HepG2 (cell line): ENCODE measurements around the gene ABCB9. TPM values are rescaled to one million over a fixed set of nuclear protein-coding genes. Genes with fewer than 3 reads are reported as not detected.

Experiments
- ATAC-seq: fragments of 200-7000 bp; cut with Tn5 transposase; 3 replicates; pipeline ENCODE4 v1.9.1; 2020; ENCODE audit warnings: mild to moderate bottlenecking, moderate library complexity
- BruUV-seq: library from RNA; stranded (reverse); fragments of 400-500 nt; replicated peaks from 2 replicates; lab custom pipeline; 2021; lab: Mats Ljungman, UMichigan
- CTCF ChIA-PET: fragments of 300-600 bp; formaldehyde crosslinking; extraction: SDS; loops from one replicate; lab custom pipeline; 2021; ENCODE audit warnings: low total read pairs, inconsistent platforms, low intra/inter-chr PET ratio; lab: Yijun Ruan, JAX
- POLR2A ChIA-PET: fragments of 350-600 bp; sonication (Branson Sonifier 250); formaldehyde crosslinking; loops from one replicate; lab custom pipeline; 2020; ENCODE audit warnings: antibody characterized with exemption, inconsistent platforms; lab: Yijun Ruan, JAX
- DNase-seq: peaks from one replicate; pipeline ENCODE4 v3.0.0-alpha.2; 2015; ENCODE audit warnings: low spot score
- FAIRE-seq: peaks from 3 replicates; lab custom pipeline; 2011; peaks lifted over from hg19 to GRCh38; lab: Jason Lieb, UNC
- H2AFZ ChIP-seq: one replicate; pipeline ENCODE4 v1.6.1; 2011; ENCODE audit warnings: low read length, inconsistent platforms
- H3K27ac ChIP-seq: fragments of 300-600 bp; 3 replicates; pipeline ENCODE4 v1.8.0; 2011; ENCODE audit warnings: mixed run types, mild to moderate bottlenecking, mixed read lengths, low read length, inconsistent platforms; ENCODE audit not compliant: insufficient read depth; ENCODE audit errors: extremely low read length
- H3K27me3 ChIP-seq, 2 experiments: fragments of 200-600 bp in 1 of 2; 2 replicates in 1 of 2; 3 replicates in 1 of 2; pipeline versions ENCODE4 v1.6.0 to v1.8.0; 2011; ENCODE audit warnings: low read length in 2 of 2, mild to moderate bottlenecking in 2 of 2, moderate library complexity in 2 of 2, inconsistent platforms in 1 of 2; ENCODE audit not compliant: insufficient read depth in 2 of 2, control insufficient read depth in 1 of 2
- H3K36me3 ChIP-seq, 2 experiments: fragments of 200-600 bp in 1 of 2; replicated peaks in 1 of 2; 2 replicates in 1 of 2; 3 replicates in 1 of 2; pipeline versions ENCODE4 v1.5.1 to v1.8.0; 2011; ENCODE audit warnings: low read length in 2 of 2, inconsistent platforms in 1 of 2; ENCODE audit not compliant: insufficient read depth in 2 of 2, control insufficient read depth in 1 of 2
- H3K4me1 ChIP-seq: 2 replicates; pipeline ENCODE4 v1.5.1; 2012; ENCODE audit warnings: low read length, inconsistent platforms; ENCODE audit not compliant: insufficient read depth
- H3K4me2 ChIP-seq: 2 replicates; pipeline ENCODE4 v1.6.0; 2011; ENCODE audit warnings: low read depth, low read length, inconsistent platforms
- H3K4me3 ChIP-seq, 3 experiments: fragments of 200-600 bp in 1 of 3; sonication (generic), shearing (Covaris generic) in 1 of 3; replicated peaks in 1 of 3; 2 replicates each; pipeline ENCODE4 v1.5.1; 2011 to 2016; ENCODE audit warnings: low read length in 3 of 3, inconsistent platforms in 2 of 3, low read depth in 2 of 3, mild to moderate bottlenecking in 2 of 3, control low read depth in 1 of 3, mixed read lengths in 1 of 3; ENCODE audit not compliant: insufficient read depth in 1 of 3
- H3K79me2 ChIP-seq: one replicate; pipeline ENCODE4 v1.6.1; 2011; ENCODE audit warnings: low read length, inconsistent platforms; ENCODE audit not compliant: insufficient read depth
- H3K9ac ChIP-seq: 2 replicates; pipeline ENCODE4 v1.6.0; 2011; ENCODE audit warnings: mild to moderate bottlenecking, low read depth, low read length, inconsistent platforms; ENCODE audit not compliant: insufficient read depth
- H3K9me3 ChIP-seq: 2 replicates; pipeline ENCODE4 v1.5.1; 2012; ENCODE audit warnings: mild to moderate bottlenecking, low read length
- H4K20me1 ChIP-seq: 2 replicates; pipeline ENCODE4 v1.6.0; 2011; ENCODE audit warnings: inconsistent platforms, mild to moderate bottlenecking, low read length, moderate library complexity; ENCODE audit not compliant: insufficient read depth
- CC2D1A ChIP-seq: sonication (generic); formaldehyde crosslinking; IDR thresholded peaks from 2 replicates; pipeline ENCODE4 v1.8.1; 2023; ENCODE audit warnings: mild to moderate bottlenecking, missing genetic modification reagents
- CENPX ChIP-seq: sonication (generic); formaldehyde crosslinking; IDR thresholded peaks from 2 replicates; pipeline ENCODE4 v1.9.0; 2021; ENCODE audit warnings: mild to moderate bottlenecking, missing genetic modification reagents, moderate library complexity
- E2F2 ChIP-seq: sonication (generic); formaldehyde crosslinking; IDR thresholded peaks from 2 replicates; pipeline ENCODE4 v1.4.0; 2020; ENCODE audit warnings: missing genetic modification reagents, borderline replicate concordance
- MXI1 ChIP-seq: IDR thresholded peaks from 3 replicates; pipeline ENCODE4 v1.6.1; 2012; ENCODE audit warnings: low read depth, low read length, inconsistent platforms, borderline replicate concordance
- SCMH1 ChIP-seq: sonication (generic); formaldehyde crosslinking; IDR thresholded peaks from 2 replicates; pipeline ENCODE4 v1.9.0; 2021; ENCODE audit warnings: missing genetic modification reagents, mild to moderate bottlenecking, borderline replicate concordance
- U2AF2 ChIP-seq: fragments of 200-400 bp; formaldehyde crosslinking; IDR thresholded peaks from 2 replicates; pipeline ENCODE4 v1.6.1; 2017; ENCODE audit warnings: low read depth, mild to moderate bottlenecking, low read length
- ZEB1 ChIP-seq: IDR thresholded peaks from 2 replicates; pipeline ENCODE4 v1.6.1; 2012; ENCODE audit warnings: mild to moderate bottlenecking, low read depth, inconsistent platforms; ENCODE audit not compliant: insufficient replicate concordance
- ZFAT ChIP-seq: sonication (generic); formaldehyde crosslinking; conservative IDR thresholded peaks from 2 replicates; pipeline ENCODE4 v1.8.1; 2023; ENCODE audit warnings: missing genetic modification reagents, inconsistent platforms
- ZMAT3 ChIP-seq: sonication (generic); formaldehyde crosslinking; conservative IDR thresholded peaks from 2 replicates; pipeline ENCODE4 v1.7.0; 2021; ENCODE audit warnings: missing genetic modification reagents
- ZNF326 ChIP-seq: sonication (generic); formaldehyde crosslinking; IDR thresholded peaks from 2 replicates; pipeline ENCODE4 v1.4.0; 2020; ENCODE audit warnings: missing genetic modification reagents, borderline replicate concordance
- ZNF430 ChIP-seq: sonication (generic); formaldehyde crosslinking; IDR thresholded peaks from 2 replicates; pipeline ENCODE4 v1.9.0; 2021; ENCODE audit warnings: mild to moderate bottlenecking, missing genetic modification reagents
- ZNF460 ChIP-seq: sonication (generic); formaldehyde crosslinking; IDR thresholded peaks from 2 replicates; pipeline ENCODE4 v1.5.1; 2020; ENCODE audit warnings: missing genetic modification reagents, mild to moderate bottlenecking, borderline replicate concordance
- ZNF574 ChIP-seq: sonication (generic); formaldehyde crosslinking; IDR thresholded peaks from 2 replicates; pipeline ENCODE4 v1.4.0; 2020; ENCODE audit warnings: missing genetic modification reagents
- ZNF777 ChIP-seq: sonication (generic); formaldehyde crosslinking; IDR thresholded peaks from 2 replicates; pipeline ENCODE4 v1.4.0; 2020; ENCODE audit warnings: missing genetic modification reagents
- WGBS: methylation state at CpG from one replicate; pipeline ENCODE4 v1.1.6; 2017; ENCODE audit warnings: low lambda C conversion rate; 5-methylcytosine and 5-hydroxymethylcytosine counted together
- in situ Hi-C: cut with HindIII; loops from 2 replicates; pipeline ENCODE4 v1.10.0; 2017; ENCODE audit warnings: low pct_unique_long_range_greater_than_20kb; ENCODE audit not compliant: extremely low pct_ligation_motif_present
- intact Hi-C: fragments of 100-400 bp; cut with micrococcal nuclease; formaldehyde crosslinking; loops from one replicate; pipeline ENCODE4 v1.10.0; 2022; ENCODE audit not compliant: unreplicated experiment
- polyA plus RNA-seq, 8 experiments: library from polyadenylated mRNA; depleted of rRNA in 3 of 8; stranded (reverse) in 7 of 8; unstranded in 1 of 8; fragments of >200 nt; fragmentation: Illumina TruSeq in 4 of 8; extraction: Trizol in 4 of 8; gene quantifications; 2 replicates each; pipeline versions ENCODE4 v1.2.1 to v1.2.3, GENCODE V29; 2011 to 2016; ENCODE audit warnings: low read depth in 4 of 8, missing spikeins in 1 of 8, mixed read lengths in 1 of 8; ENCODE audit not compliant: insufficient read depth in 1 of 8
- total RNA-seq, 5 experiments: library from RNA; depleted of rRNA; stranded (reverse); fragments of >200 nt; fragmentation: Illumina TruSeq; extraction: Trizol; gene quantifications; 2 replicates each; pipeline ENCODE4 v1.2.3, GENCODE V29; 2016; ENCODE audit warnings: low read depth in 1 of 5
- TF ChIP-seq, protein P1 (sequence below): sonication (generic); formaldehyde crosslinking; conservative IDR thresholded peaks from 2 replicates; pipeline ENCODE4 v1.8.0; 2022; ENCODE audit warnings: mild to moderate bottlenecking, moderate library complexity, missing genetic modification reagents

Gene ABCB9
- total and polyA plus RNA-seq, 2 of the 13 experiments (the other 11 are each of a cell fraction or from before 2014, with no cell fraction given): 5.1 to 6.0 TPM

- H2AFZ ChIP-seq: no peak overlapping the region
- H3K4me2 ChIP-seq: peak overlapping the region; percentile 59
- H3K79me2 ChIP-seq: peaks cover 25% of the 10 kb centered on the region
- CTCF ChIA-PET: no interaction called here
- H3K4me1 ChIP-seq: peaks cover 45% of the 10 kb centered on the region
- H3K36me3 ChIP-seq: peaks cover 7 to 12% of the 10 kb centered on the region in 2 experiments; a peak in 4 of 5 replicates
- H3K27ac ChIP-seq: peak overlapping the region; percentile 93
- no peaks in the 10 kb centered on the region for H4K20me1 ChIP-seq
- peak overlapping the region; percentile 13 to 49 (median 19); a peak in 4 of 6 replicates for H3K4me3 ChIP-seq
- FAIRE-seq (peak; percentile 79), ATAC-seq (peak; percentile 74), DNase-seq (peak; percentile 81)
- intact Hi-C loops: loop anchor here (2.0 to 5.0 kb wide), 2 partner anchors 38 to 248 kb away; partner anchors contain the start of genes MPHOSPH9 and MTRFR
- H3K9ac ChIP-seq: peak overlapping the region; percentile 64
- in situ Hi-C loops: no loop called here
- BruUV-seq: no TSS peak
- POLR2A ChIA-PET: interaction anchor here (0.6 to 5.0 kb wide), 7 partner anchors 10 to 253 kb away, joined by 3 to 49 read pairs (median 4); partner anchors contain the start of genes MPHOSPH9, MTRFR and OGFOD2
- 43% methylated on average over 30 of the region's 34 CpGs for WGBS
- no peaks in the 10 kb centered on the region for H3K9me3 ChIP-seq
- H3K27me3 ChIP-seq: no peaks in the 10 kb centered on the region; a peak in 1 of 5 replicates
- TF ChIP-seq E2F2: no peak
- TF ChIP-seq ZMAT3 (CRISPR knock-in tag): peak; percentile 90
- TF ChIP-seq ZEB1: no peak
- TF ChIP-seq U2AF2: no peak
- no peak for TF ChIP-seq ZNF777
- no peak for TF ChIP-seq SCMH1
- TF ChIP-seq ZFAT: no peak
- no peak for TF ChIP-seq CENPX (CRISPR knock-in tag)
- peak; percentile 76; the same call in 1 of the 3 replicates for TF ChIP-seq MXI1
- TF ChIP-seq, protein P1, sequence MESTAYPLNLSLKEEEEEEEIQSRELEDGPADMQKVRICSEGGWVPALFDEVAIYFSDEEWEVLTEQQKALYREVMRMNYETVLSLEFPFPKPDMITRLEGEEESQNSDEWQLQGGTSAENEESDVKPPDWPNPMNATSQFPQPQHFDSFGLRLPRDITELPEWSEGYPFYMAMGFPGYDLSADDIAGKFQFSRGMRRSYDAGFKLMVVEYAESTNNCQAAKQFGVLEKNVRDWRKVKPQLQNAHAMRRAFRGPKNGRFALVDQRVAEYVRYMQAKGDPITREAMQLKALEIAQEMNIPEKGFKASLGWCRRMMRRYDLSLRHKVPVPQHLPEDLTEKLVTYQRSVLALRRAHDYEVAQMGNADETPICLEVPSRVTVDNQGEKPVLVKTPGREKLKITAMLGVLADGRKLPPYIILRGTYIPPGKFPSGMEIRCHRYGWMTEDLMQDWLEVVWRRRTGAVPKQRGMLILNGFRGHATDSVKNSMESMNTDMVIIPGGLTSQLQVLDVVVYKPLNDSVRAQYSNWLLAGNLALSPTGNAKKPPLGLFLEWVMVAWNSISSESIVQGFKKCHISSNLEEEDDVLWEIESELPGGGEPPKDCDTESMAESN: no peak; the same call in 1 of the 2 replicates
- TF ChIP-seq ZNF460: peak; percentile 61; the same call in 1 of the 2 replicates
- peak; percentile 78 for TF ChIP-seq ZNF574 (CRISPR knock-in tag)
- no peak for TF ChIP-seq ZNF326
- TF ChIP-seq ZNF430: peak; percentile 58; the same call in 1 of the 2 replicates
- TF ChIP-seq CC2D1A (CRISPR knock-in tag): no peak
These were observed 18.5 kb upstream of the ABCB9 start for GRCh38 chr12:122984612-122985337.
